Loucy (cell line): Measurements from ENCODE around the gene POLD3.
"Not testable (repeated sequence)": the region's sequence is repeated elsewhere in the genome, so short reads cannot be mapped to it uniquely, and the experiment has no call there.

Experiments
- H2AFZ ChIP-seq: fragments of 200-600 bp; sonication (generic); 2 replicates; pipeline ENCODE4 v1.6.0; 2016; ENCODE audit warnings: antibody characterized with exemption, mild to moderate bottlenecking, low read length, moderate library complexity
- H3F3A ChIP-seq: fragments of 200-600 bp; 2 replicates; pipeline ENCODE4 v1.6.0; 2016; ENCODE audit warnings: antibody characterized with exemption, low read depth, mild to moderate bottlenecking
- H3K27me3 ChIP-seq: fragments of 200-600 bp; sonication (generic); 2 replicates; pipeline ENCODE4 v1.6.1; 2014; ENCODE audit warnings: low read length, mild to moderate bottlenecking; ENCODE audit not compliant: insufficient read depth, poor library complexity, severe bottlenecking
- H3K36me3 ChIP-seq: fragments of 200-600 bp; sonication (generic); 2 replicates; pipeline ENCODE4 v1.6.1; 2016; ENCODE audit warnings: low read length; ENCODE audit not compliant: insufficient read depth
- H3K4me1 ChIP-seq: fragments of 200-600 bp; sonication (generic); 2 replicates; pipeline ENCODE4 v1.5.1; 2014; ENCODE audit warnings: low read length, mild to moderate bottlenecking; ENCODE audit not compliant: insufficient read depth, poor library complexity, severe bottlenecking
- H3K4me2 ChIP-seq: fragments of 200-600 bp; sonication (generic); 2 replicates; pipeline ENCODE4 v1.6.0; 2014; ENCODE audit warnings: antibody characterized with exemption, low read length, low read depth, mild to moderate bottlenecking; ENCODE audit not compliant: poor library complexity, severe bottlenecking
- H3K4me3 ChIP-seq: fragments of 200-600 bp; sonication (generic); 2 replicates; pipeline ENCODE4 v1.5.1; 2014; ENCODE audit warnings: low read length, mild to moderate bottlenecking, mixed read lengths; ENCODE audit not compliant: poor library complexity, severe bottlenecking
- H3K79me2 ChIP-seq: fragments of 200-600 bp; sonication (generic); 2 replicates; pipeline ENCODE4 v1.6.1; 2014; ENCODE audit warnings: low read length; ENCODE audit not compliant: insufficient read depth
- H3K9ac ChIP-seq: fragments of 200-600 bp; sonication (generic); 2 replicates; pipeline ENCODE4 v1.6.0; 2014; ENCODE audit warnings: mild to moderate bottlenecking, low read depth, low read length, moderate library complexity; ENCODE audit not compliant: poor library complexity, severe bottlenecking
- H3K9me2 ChIP-seq: fragments of 200-600 bp; sonication (generic); replicated peaks from 2 replicates; pipeline ENCODE4 v1.6.1; 2016; ENCODE audit warnings: low read depth, low read length, mixed read lengths
- H3K9me3 ChIP-seq: fragments of 200-600 bp; sonication (generic); 2 replicates; pipeline ENCODE4 v1.6.1; 2014; ENCODE audit warnings: mild to moderate bottlenecking, antibody characterized with exemption, low read length, low read depth; ENCODE audit not compliant: insufficient read depth
- H4K20me1 ChIP-seq: fragments of 200-600 bp; sonication (generic); 2 replicates; pipeline ENCODE4 v1.6.0; 2014; ENCODE audit warnings: antibody characterized with exemption, low read length, mild to moderate bottlenecking; ENCODE audit not compliant: insufficient read depth, poor library complexity, severe bottlenecking
- EZH2phosphoT487 ChIP-seq: fragments of 200-600 bp; IDR thresholded peaks from 2 replicates; pipeline ENCODE4 v1.6.1; 2018; ENCODE audit warnings: antibody characterized with exemption, mild to moderate bottlenecking, moderate library complexity, borderline replicate concordance
- TF ChIP-seq, protein P1 (sequence below): fragments of 200-600 bp; sonication (generic); conservative IDR thresholded peaks from 2 replicates; pipeline ENCODE4 v1.5.1; 2014; ENCODE audit warnings: mild to moderate bottlenecking, antibody characterized with exemption, low read length

Gene POLD3

DNA sequence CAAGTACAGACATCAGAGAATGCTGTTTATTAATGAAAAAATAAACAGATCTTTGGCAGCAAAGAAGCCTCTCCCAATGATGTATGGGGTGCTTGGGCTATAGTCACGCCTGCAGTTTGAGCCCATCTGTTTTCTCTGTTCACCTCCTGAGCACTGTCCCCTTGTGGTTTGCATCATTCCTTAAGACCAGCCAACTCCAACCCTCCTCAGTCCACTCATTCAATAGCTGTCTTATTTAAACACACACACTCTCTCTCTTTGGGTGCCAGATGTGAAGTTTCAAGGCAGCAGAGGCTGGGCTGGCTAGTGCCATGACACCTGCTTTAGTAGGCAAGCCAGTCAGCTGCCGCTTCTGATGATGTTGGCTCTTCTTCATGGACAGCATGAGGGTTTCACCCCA lies 58.1 kb downstream of the POLD3 start:
- H3K9me3 ChIP-seq, result no peaks in the 10 kb centered on the region; the same call in 1 of the 2 replicates
- H3K79me2 ChIP-seq, result no peaks in the 10 kb centered on the region
- no peaks in the 10 kb centered on the region for H3K27me3 ChIP-seq
- H3F3A ChIP-seq, result no peaks in the 10 kb centered on the region
- H3K4me3 ChIP-seq, result no peak overlapping the region
- no peak overlapping the region for H3K9ac ChIP-seq
- no peaks in the 10 kb centered on the region for H3K4me1 ChIP-seq
- no peak overlapping the region for H2AFZ ChIP-seq
- no peaks in the 10 kb centered on the region for H3K36me3 ChIP-seq
- no peak overlapping the region for H3K4me2 ChIP-seq
- H4K20me1 ChIP-seq, result no peaks in the 10 kb centered on the region
- no peaks in the 10 kb centered on the region for H3K9me2 ChIP-seq
- TF ChIP-seq EZH2phosphoT487, result no peak
- TF ChIP-seq, protein P1, sequence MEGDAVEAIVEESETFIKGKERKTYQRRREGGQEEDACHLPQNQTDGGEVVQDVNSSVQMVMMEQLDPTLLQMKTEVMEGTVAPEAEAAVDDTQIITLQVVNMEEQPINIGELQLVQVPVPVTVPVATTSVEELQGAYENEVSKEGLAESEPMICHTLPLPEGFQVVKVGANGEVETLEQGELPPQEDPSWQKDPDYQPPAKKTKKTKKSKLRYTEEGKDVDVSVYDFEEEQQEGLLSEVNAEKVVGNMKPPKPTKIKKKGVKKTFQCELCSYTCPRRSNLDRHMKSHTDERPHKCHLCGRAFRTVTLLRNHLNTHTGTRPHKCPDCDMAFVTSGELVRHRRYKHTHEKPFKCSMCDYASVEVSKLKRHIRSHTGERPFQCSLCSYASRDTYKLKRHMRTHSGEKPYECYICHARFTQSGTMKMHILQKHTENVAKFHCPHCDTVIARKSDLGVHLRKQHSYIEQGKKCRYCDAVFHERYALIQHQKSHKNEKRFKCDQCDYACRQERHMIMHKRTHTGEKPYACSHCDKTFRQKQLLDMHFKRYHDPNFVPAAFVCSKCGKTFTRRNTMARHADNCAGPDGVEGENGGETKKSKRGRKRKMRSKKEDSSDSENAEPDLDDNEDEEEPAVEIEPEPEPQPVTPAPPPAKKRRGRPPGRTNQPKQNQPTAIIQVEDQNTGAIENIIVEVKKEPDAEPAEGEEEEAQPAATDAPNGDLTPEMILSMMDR, result no peak

GRCh38 chr11:74654976-74655375 lies 62.6 kb downstream of the POLD3 start:
- Histone ChIP-seq H4K20me1 (no peaks in the 10 kb centered on the region), H3K4me2 (no peak overlapping the region), H2AFZ (no peak overlapping the region), H3K9me3 (no peaks in the 10 kb centered on the region; the same call in 1 of the 2 replicates), H3F3A (no peaks in the 10 kb centered on the region), H3K4me3 (no peak overlapping the region), H3K9me2 (no peaks in the 10 kb centered on the region), H3K9ac (no peak overlapping the region), H3K79me2 (no peaks in the 10 kb centered on the region), H3K27me3 (no peaks in the 10 kb centered on the region), H3K36me3 (no peaks in the 10 kb centered on the region), H3K4me1 (no peaks in the 10 kb centered on the region)
- TF ChIP-seq, protein P1, result no peak
- no peak for TF ChIP-seq EZH2phosphoT487

DNA sequence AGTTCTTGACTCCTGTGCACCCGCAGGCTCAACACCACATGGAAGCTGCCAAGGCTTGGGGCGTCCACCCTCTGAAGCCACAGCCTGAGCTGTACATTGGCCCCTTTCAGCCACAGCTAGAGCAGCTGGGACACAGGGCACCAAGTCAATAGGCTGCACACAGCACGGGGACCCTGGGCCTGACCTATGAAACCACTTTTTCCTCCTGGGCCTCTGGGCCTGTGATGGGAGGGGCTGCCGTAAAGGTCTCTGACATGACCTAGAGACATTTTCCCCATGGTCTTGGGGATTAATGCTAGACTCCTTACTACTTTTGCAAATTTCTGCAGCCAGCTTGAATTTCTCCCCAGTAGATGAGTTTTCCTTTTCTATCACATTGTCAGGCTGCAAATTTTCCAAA lies 66.7 kb downstream of the POLD3 start:
- H3K27me3 ChIP-seq, H3K36me3 ChIP-seq, H3K4me1 ChIP-seq, H3K4me2 ChIP-seq, H3K9me3 ChIP-seq, H3K4me3 ChIP-seq, H3K9ac ChIP-seq, H3K79me2 ChIP-seq, H4K20me1 ChIP-seq, H2AFZ ChIP-seq, H3K9me2 ChIP-seq, H3F3A ChIP-seq: not testable (repeated sequence)

- Histone ChIP-seq H3K9me2 (no peaks in the 10 kb centered on the region), H3K4me1 (no peaks in the 10 kb centered on the region), H3K36me3 (no peaks in the 10 kb centered on the region), H3K9ac (no peak overlapping the region), H3K9me3 (no peaks in the 10 kb centered on the region), H3K79me2 (no peaks in the 10 kb centered on the region), H3K4me2 (no peak overlapping the region), H3K27me3 (no peaks in the 10 kb centered on the region), H3F3A (no peaks in the 10 kb centered on the region), H3K4me3 (no peak overlapping the region), H4K20me1 (no peaks in the 10 kb centered on the region), H2AFZ (no peak overlapping the region)
- TF ChIP-seq, protein P1, result no peak
- TF ChIP-seq EZH2phosphoT487, result no peak
Measured at GRCh38 chr11:74662487-74663103, 70.2 kb downstream of the POLD3 start.
